Measurements from ENCODE around the gene TSPEAR. TPM values are rescaled to one million over a fixed set of nuclear protein-coding genes. Genes with fewer than 3 reads are reported as not detected.

Gene TSPEAR
- polyA plus RNA-seq, 4 donors: 0.09 to 0.53 (median 0.27) TPM; not detected in 1

DNA sequence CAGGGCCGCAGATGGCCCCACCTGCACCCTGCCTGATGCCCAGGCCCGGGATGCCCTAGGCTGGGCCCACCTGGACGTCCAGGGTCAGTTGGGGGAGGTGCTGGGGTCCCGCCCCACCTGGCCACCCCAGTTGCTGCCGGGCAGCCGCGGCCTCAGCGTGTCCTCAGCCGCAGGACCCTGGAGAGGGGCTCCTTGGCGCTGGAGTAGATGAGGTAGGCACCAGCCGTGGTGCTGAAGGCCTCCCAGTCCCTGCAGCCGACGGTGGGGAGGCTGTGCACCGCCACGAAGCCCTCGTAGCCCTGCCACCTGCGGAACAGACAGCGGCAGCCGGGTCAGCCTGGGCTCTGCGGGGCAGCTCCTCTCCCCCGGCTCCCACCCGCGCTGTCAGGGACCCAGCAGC lies 211.7 kb downstream of the TSPEAR start:
- Histone ChIP-seq H3K27me3 (ENCODE audit: control insufficient read depth in 3 of 3, insufficient read depth in 3 of 3, low read length in 3 of 3) (no peaks in the 10 kb centered on the region), H3K9me3 (ENCODE audit: control insufficient read depth in 2 of 2, insufficient read depth in 1 of 2, low read depth in 1 of 2, low read length in 1 of 2) (no peaks in the 10 kb centered on the region), H3K4me1 (ENCODE audit: control insufficient read depth in 3 of 3, insufficient read depth in 2 of 3, low read depth in 1 of 3, low read length in 2 of 3) (peaks cover 0 to 13% (median 3%) of the 10 kb centered on the region in 3 donors), H3K4me3 (ENCODE audit: low read depth in 1 of 3, low read length in 3 of 3) (no peak overlapping the region), H3K36me3 (ENCODE audit: control insufficient read depth in 3 of 3, insufficient read depth in 2 of 3, low read depth in 1 of 3, low read length in 3 of 3) (no peaks in the 10 kb centered on the region), H3K27ac (ENCODE audit: low read depth in 1 of 3, low read length in 2 of 3) (no peak overlapping the region)
- DNase-seq (no peak), FAIRE-seq (no peak)
- 76 to 86% (median 78%) methylated on average over 21 to 23 of the region's 23 CpGs for WGBS, 3 donors

DNA sequence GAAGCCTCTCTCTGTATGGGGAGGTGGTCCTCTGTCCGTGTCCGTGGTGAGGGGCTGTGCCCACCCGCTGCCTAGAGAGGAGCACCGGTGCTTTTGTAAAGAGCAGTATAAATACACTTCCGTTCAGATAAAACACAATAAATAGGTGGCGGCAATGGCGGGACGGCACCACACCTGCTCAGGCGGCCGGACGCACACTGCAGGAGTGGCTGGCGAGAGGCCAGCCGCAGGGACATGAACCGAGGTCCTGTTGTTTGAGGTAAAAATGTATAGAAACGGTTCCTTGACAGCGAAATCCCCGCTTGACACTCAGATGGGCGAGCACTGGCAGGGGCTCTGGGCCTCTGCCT lies 212.2 kb downstream of the TSPEAR start:
- 14 to 57% (median 50%) methylated on average over 18 of the region's 18 CpGs for WGBS, 3 donors
- Histone ChIP-seq H3K27me3 (ENCODE audit: control insufficient read depth in 3 of 3, insufficient read depth in 3 of 3, low read length in 3 of 3) (no peaks in the 10 kb centered on the region), H3K4me3 (ENCODE audit: low read depth in 1 of 3, low read length in 3 of 3) (no peak overlapping the region), H3K4me1 (ENCODE audit: control insufficient read depth in 3 of 3, insufficient read depth in 2 of 3, low read depth in 1 of 3, low read length in 2 of 3) (peaks cover 0 to 13% (median 3%) of the 10 kb centered on the region in 3 donors), H3K36me3 (ENCODE audit: control insufficient read depth in 3 of 3, insufficient read depth in 2 of 3, low read depth in 1 of 3, low read length in 3 of 3) (no peaks in the 10 kb centered on the region), H3K27ac (ENCODE audit: low read depth in 1 of 3, low read length in 2 of 3) (no peak overlapping the region), H3K9me3 (ENCODE audit: control insufficient read depth in 2 of 2, insufficient read depth in 1 of 2, low read depth in 1 of 2, low read length in 1 of 2) (no peaks in the 10 kb centered on the region)
- DNase-seq: peak in 1 of 2 donors; percentile 47
- no peak for FAIRE-seq

DNA sequence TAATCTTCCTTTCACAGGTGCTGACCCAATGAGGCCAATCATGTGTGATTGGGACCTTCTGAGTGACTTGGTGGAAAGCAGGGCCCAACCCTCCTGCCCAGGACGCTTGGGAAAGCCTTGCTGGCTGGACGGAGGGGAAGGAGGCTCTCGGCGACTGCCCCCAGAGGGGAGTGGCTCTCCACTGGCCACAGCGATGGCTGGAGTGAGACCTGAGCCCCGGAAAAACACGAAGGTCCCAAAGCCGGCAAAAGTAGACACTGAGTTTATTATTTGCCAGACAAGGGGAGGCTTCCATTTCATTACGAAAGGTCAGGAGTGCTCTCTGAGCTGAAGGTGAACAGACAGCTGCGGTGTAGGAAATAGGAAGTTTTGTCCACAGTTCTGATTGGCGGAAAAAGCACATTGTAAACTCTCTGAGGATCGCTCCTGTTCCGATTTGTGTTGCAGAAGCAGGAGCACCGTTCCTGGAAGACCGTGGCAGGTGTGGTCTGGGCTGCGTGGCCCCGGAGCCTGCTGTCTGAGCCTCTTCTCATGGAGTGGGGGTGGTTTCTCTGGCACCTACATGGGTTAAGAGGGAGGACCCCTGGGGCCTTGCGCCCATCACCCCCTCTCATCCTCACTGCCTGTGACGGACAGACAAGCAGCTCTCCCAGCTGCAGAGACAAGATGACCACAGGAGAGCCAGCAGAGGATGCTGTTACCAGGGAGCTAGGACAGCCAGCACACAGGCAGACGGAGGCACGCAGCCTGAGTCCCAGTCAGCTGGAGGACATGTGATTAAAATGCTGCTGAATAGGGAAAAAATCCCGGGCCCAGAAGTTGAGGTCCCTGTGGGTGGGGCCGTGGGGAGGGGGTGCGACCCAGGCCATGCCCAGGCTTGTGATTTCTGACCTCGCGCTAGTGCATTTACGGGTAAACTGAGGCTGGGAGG lies 212.8 kb downstream of the TSPEAR start:
- DNase-seq: no peak
- H3K4me3 ChIP-seq (ENCODE audit: low read depth in 1 of 3, low read length in 3 of 3): no peak overlapping the region
- peak overlapping the region in 2 of 3 donors; percentile 25 to 37 for H3K27ac ChIP-seq (ENCODE audit: low read depth in 1 of 3, low read length in 2 of 3)
- H3K9me3 ChIP-seq (ENCODE audit: control insufficient read depth in 2 of 2, insufficient read depth in 1 of 2, low read depth in 1 of 2, low read length in 1 of 2): peaks cover 0 to under 1% of the 10 kb centered on the region in 2 donors
- no peaks in the 10 kb centered on the region for H3K27me3 ChIP-seq (ENCODE audit: control insufficient read depth in 3 of 3, insufficient read depth in 3 of 3, low read length in 3 of 3)
- WGBS, 3 donors: 17 to 55% (median 31%) methylated on average over 27 of the region's 27 CpGs
- FAIRE-seq: no peak
- no peaks in the 10 kb centered on the region for H3K36me3 ChIP-seq (ENCODE audit: control insufficient read depth in 3 of 3, insufficient read depth in 2 of 3, low read depth in 1 of 3, low read length in 3 of 3)
- H3K4me1 ChIP-seq (ENCODE audit: control insufficient read depth in 3 of 3, insufficient read depth in 2 of 3, low read depth in 1 of 3, low read length in 2 of 3): peaks cover 0 to 13% (median 3%) of the 10 kb centered on the region in 3 donors

DNA sequence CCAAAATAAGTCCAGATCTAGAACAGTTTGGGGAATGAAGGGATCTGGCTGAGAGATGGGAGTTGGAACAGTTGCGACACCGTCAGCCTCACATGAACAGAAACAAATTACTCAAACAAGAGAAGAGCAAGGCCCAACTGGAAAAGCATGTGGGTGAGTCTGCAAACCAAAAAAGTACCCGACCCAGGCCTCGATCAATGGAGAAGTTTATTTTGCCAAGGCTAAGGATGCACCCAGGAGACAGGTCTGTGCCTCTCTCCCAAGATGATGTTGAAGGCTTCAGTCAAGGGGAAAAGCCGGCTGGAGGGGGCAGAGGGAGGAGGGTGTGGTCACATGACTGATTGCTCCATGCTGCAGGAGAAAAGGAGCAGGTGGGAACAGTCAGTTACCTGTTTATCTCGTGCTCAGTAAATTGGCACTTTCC lies 213.7 kb downstream of the TSPEAR start:
- Histone ChIP-seq H3K27ac (ENCODE audit: low read depth in 1 of 3, low read length in 2 of 3) (no peak overlapping the region), H3K27me3 (ENCODE audit: control insufficient read depth in 3 of 3, insufficient read depth in 3 of 3, low read length in 3 of 3) (no peaks in the 10 kb centered on the region), H3K4me3 (ENCODE audit: low read depth in 1 of 3, low read length in 3 of 3) (no peak overlapping the region), H3K4me1 (ENCODE audit: control insufficient read depth in 3 of 3, insufficient read depth in 2 of 3, low read depth in 1 of 3, low read length in 2 of 3) (peaks cover 0 to 13% (median 3%) of the 10 kb centered on the region in 3 donors), H3K36me3 (ENCODE audit: control insufficient read depth in 3 of 3, insufficient read depth in 2 of 3, low read depth in 1 of 3, low read length in 3 of 3) (no peaks in the 10 kb centered on the region), H3K9me3 (ENCODE audit: control insufficient read depth in 2 of 2, insufficient read depth in 1 of 2, low read depth in 1 of 2, low read length in 1 of 2) (peaks cover 0 to 9% of the 10 kb centered on the region in 2 donors)
- DNase-seq (peak; percentile 43 to 74), FAIRE-seq (no peak)
- 16 to 51% (median 30%) methylated on average over 6 of the region's 6 CpGs for WGBS, 3 donors

DNA sequence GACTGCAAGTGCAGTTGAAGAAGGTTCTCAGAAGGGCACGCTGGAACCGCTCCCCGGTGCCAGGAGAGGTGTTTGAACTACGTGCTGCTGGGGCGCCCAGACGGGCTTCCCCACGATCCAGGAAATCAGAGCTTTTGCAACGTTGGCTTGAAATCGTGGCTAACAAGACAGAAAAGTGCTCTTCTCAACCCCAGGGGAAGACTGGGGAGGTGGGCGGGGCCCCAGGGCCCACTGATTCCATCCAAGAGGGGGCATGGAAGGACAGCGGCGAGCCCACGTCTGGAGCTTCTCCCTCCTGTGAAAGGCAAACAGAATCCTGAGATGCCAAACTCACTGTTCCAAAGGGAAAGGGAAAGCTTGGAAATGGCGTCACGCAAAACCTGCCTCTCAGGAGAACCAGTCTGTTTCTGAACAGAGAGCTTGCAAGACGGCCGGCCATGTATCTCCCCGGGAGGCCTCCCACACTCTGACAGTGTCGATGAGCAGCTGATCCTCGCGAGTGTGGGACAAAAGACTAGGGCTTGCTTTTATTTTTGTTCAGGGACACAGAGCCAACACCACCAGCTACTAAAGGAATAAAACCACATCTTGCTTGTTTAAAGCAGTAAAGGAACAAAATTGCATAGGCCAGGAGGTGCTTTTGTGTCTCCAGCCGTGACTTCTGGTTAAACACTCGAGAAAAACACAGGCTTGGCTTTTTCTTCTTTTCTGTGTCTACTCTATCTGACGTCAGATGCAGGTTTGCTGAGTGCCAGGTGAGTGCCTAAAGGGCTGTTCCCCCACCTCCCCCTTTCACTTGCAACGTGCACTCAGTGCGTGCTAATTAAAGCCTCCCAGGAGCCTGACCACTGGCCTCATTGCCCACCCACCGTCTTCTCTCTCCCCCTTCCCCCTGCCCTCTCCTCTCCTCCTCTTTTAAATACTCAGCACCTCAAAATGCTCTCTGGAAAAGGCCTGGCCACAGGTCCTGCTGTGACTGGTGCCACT lies 214.5 kb downstream of the TSPEAR start:
- 61 to 68% (median 68%) methylated on average over 27 of the region's 27 CpGs for WGBS, 3 donors

DNA sequence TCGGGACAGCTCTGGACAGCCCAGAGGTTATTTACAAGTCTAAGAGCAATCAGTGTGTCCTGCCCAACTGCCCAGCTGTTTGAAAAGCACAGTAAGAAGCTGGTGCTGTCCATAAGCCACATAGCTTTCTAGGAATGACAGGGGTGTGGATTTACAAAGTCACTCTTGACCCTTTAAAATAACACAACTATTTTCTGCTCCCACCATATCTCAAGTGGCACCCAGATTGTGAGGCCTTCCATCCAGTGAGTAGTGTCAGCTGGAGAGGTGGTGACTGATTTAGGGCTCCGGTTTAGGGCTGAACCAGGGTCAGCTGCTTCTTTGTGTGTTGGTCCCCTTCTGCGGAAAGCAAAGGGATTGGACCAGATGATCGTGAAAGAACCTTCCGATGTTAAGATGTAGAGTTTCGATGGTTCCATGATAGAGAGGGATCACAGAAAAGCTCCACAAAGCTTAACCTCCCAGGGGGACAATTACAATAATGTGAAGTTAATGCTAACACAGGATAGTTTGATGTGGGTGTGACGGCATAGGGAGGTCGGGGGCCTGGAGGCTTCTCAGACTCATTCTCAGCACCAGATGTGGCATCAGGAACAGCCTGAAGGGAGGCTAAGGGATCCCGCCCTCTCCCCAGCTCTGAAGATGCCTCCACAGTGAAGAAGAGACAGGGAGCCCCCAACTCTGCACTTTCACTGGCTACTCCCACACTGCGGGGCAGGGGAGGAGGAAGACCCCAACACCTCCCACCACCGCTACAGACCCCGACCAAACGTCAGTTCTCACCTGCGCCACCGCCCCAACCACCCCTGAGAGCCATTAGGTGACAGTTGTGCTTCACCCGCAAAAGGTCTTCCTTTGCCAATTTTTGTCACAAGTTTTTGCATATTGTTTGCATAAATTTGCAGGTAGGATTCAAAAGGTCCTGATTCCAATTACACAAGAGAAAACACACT lies 215.5 kb downstream of the TSPEAR start:
- Histone ChIP-seq H3K36me3 (ENCODE audit: control insufficient read depth in 3 of 3, insufficient read depth in 2 of 3, low read depth in 1 of 3, low read length in 3 of 3) (no peaks in the 10 kb centered on the region), H3K27ac (ENCODE audit: low read depth in 1 of 3, low read length in 2 of 3) (no peak overlapping the region), H3K4me1 (ENCODE audit: control insufficient read depth in 3 of 3, insufficient read depth in 2 of 3, low read depth in 1 of 3, low read length in 2 of 3) (peaks cover 0 to 13% (median 3%) of the 10 kb centered on the region in 3 donors), H3K9me3 (ENCODE audit: control insufficient read depth in 2 of 2, insufficient read depth in 1 of 2, low read depth in 1 of 2, low read length in 1 of 2) (peaks cover 0 to 11% of the 10 kb centered on the region in 2 donors), H3K27me3 (ENCODE audit: control insufficient read depth in 3 of 3, insufficient read depth in 3 of 3, low read length in 3 of 3) (no peaks in the 10 kb centered on the region), H3K4me3 (ENCODE audit: low read depth in 1 of 3, low read length in 3 of 3) (no peak overlapping the region)
- DNase-seq (no peak), FAIRE-seq (no peak)
- WGBS, 3 donors: 87 to 95% (median 94%) methylated on average over 15 to 16 of the region's 16 CpGs

More for the DNA sequence above, 214.5 kb downstream of the TSPEAR start:
- Histone ChIP-seq H3K27me3 (ENCODE audit: control insufficient read depth in 3 of 3, insufficient read depth in 3 of 3, low read length in 3 of 3) (no peaks in the 10 kb centered on the region), H3K4me1 (ENCODE audit: control insufficient read depth in 3 of 3, insufficient read depth in 2 of 3, low read depth in 1 of 3, low read length in 2 of 3) (peaks cover 0 to 13% (median 3%) of the 10 kb centered on the region in 3 donors), H3K9me3 (ENCODE audit: control insufficient read depth in 2 of 2, insufficient read depth in 1 of 2, low read depth in 1 of 2, low read length in 1 of 2) (peaks cover 0 to 11% of the 10 kb centered on the region in 2 donors), H3K4me3 (ENCODE audit: low read depth in 1 of 3, low read length in 3 of 3) (no peak overlapping the region), H3K27ac (ENCODE audit: low read depth in 1 of 3, low read length in 2 of 3) (no peak overlapping the region), H3K36me3 (ENCODE audit: control insufficient read depth in 3 of 3, insufficient read depth in 2 of 3, low read depth in 1 of 3, low read length in 3 of 3) (no peaks in the 10 kb centered on the region)
- no peak for DNase-seq
- no peak for FAIRE-seq

DNA sequence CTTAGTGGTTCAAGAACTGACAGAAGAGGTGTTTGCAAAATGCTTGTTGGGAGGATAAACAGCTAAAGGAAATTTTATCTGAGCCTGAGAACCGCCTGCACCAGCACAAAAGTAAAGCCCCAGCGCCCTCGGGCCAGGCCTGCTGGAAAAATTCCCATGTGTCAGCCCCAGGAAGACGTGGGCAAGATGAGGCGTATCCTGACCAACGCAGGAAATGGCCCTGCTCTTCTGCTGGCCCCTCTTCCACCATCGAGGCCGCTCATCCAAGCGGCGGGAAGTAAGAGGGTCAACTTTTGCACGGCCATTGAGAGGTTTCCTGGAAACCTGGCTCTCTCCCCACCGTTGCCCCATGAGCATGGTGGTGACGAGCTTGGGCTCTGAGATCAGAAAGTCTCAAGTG lies 216.4 kb downstream of the TSPEAR start:
- H3K27me3 ChIP-seq (ENCODE audit: control insufficient read depth in 3 of 3, insufficient read depth in 3 of 3, low read length in 3 of 3): no peaks in the 10 kb centered on the region
- no peak for DNase-seq
- WGBS, 3 donors: 81 to 88% (median 84%) methylated on average over 13 of the region's 13 CpGs
- H3K4me3 ChIP-seq (ENCODE audit: low read depth in 1 of 3, low read length in 3 of 3): no peak overlapping the region
- H3K27ac ChIP-seq (ENCODE audit: low read depth in 1 of 3, low read length in 2 of 3): no peak overlapping the region
- H3K4me1 ChIP-seq (ENCODE audit: control insufficient read depth in 3 of 3, insufficient read depth in 2 of 3, low read depth in 1 of 3, low read length in 2 of 3): peaks cover 0 to 13% (median 3%) of the 10 kb centered on the region in 3 donors
- no peak for FAIRE-seq
- H3K9me3 ChIP-seq (ENCODE audit: control insufficient read depth in 2 of 2, insufficient read depth in 1 of 2, low read depth in 1 of 2, low read length in 1 of 2): peaks cover 0 to 11% of the 10 kb centered on the region in 2 donors
- no peaks in the 10 kb centered on the region for H3K36me3 ChIP-seq (ENCODE audit: control insufficient read depth in 3 of 3, insufficient read depth in 2 of 3, low read depth in 1 of 3, low read length in 3 of 3)
